ENCODE results near the gene VWC2L. TPM values are rescaled to one million over a fixed set of nuclear protein-coding genes. Genes with fewer than 3 reads are reported as not detected.

The VWC2L gene
- total and polyA plus RNA-seq, 9 donors: 0.16 TPM; not detected in 8

DNA sequence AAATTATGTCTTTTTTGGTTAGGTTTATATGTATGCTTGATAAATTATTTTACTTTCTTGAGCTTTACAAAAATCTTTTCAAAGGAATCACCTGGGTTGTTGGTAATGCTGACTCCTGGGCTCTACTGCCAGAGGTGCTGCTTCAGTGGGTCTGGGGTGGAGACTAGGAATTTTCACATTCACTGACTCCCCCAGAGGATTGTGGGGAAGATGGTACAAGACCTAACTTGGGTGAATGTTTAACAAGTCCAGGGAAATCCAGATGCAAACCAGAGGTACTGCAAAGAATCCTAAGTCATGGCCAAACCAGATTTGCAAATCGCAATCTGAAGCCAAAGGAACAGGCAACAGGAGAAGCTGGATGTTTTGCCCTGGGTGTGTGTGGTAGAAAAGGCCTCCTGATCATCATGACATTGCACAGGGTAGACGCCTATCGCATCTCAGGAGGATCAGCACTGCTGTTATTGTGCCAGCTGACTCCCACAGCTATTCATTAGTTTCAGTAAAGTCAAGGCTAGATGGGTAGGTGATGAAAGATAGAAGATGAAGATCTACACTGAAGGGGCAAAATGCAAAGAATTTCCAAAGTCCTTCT lies 213.4 kb downstream of the VWC2L start:
- H3K4me3 ChIP-seq (ENCODE audit: low read length): no peak overlapping the region
- H3K27ac ChIP-seq (ENCODE audit: low read length): no peak overlapping the region
- no peak for DNase-seq
- WGBS (ENCODE audit: insufficient coverage): 90% methylated on average over 3 of the region's 3 CpGs
- no peaks in the 10 kb centered on the region for H3K27me3 ChIP-seq (ENCODE audit: control insufficient read depth, insufficient read depth, low read length)
- H3K36me3 ChIP-seq (ENCODE audit: control insufficient read depth, insufficient read depth, low read length): no peaks in the 10 kb centered on the region
- H3K9me3 ChIP-seq (replicated peaks; ENCODE audit: control insufficient read depth, low read depth, low read length): no peaks in the 10 kb centered on the region
- no peaks in the 10 kb centered on the region for H3K4me1 ChIP-seq (ENCODE audit: control insufficient read depth, insufficient read depth, low read length)

DNA sequence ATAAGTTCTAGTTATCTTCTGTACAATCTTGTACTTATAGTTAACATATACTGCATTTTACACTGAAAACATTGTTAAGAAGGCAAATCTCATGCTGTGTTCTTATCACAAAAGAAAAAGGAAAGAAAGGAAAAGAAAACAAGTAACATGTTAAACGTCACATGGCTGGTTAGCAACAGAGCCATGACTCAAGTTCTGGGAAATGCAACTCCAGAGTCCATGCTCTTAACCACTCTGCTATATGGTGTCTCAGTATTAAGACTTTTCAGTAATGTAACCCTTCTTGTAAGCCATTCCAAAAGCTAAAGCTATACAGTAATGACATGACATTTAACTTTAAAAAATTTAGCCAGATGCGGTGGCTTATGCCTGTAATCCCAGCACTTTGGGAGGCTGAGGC lies 217.2 kb downstream of the VWC2L start:
- Histone ChIP-seq H3K4me1 (ENCODE audit: control insufficient read depth, insufficient read depth, low read length) (no peaks in the 10 kb centered on the region), H3K9me3 (replicated peaks; ENCODE audit: control insufficient read depth, low read depth, low read length) (no peaks in the 10 kb centered on the region)
- 67% methylated on average over 1 of the region's 2 CpGs for WGBS (ENCODE audit: insufficient coverage)

More for the DNA sequence above, 217.2 kb downstream of the VWC2L start:
- Histone ChIP-seq H3K4me3 (ENCODE audit: low read length) (no peak overlapping the region), H3K36me3 (ENCODE audit: control insufficient read depth, insufficient read depth, low read length) (no peaks in the 10 kb centered on the region), H3K27ac (ENCODE audit: low read length) (no peak overlapping the region), H3K27me3 (ENCODE audit: control insufficient read depth, insufficient read depth, low read length) (no peaks in the 10 kb centered on the region)
- DNase-seq: no peak

Measured in muscle of leg (tissue), 11 donors.